B cell (primary cell): ENCODE data around the gene ISLR2. TPM values are rescaled to one million over a fixed set of nuclear protein-coding genes. Genes with fewer than 3 reads are reported as not detected.
"Not testable (repeated sequence)": the region's sequence is repeated elsewhere in the genome, so short reads cannot be mapped to it uniquely, and the experiment has no call there.

ENCODE experiments used
- ATAC-seq: fragments of 200-7000 bp; cut with Tn5 transposase; one replicate; pipeline ENCODE4 v1.10.0; 2021; ENCODE audit warnings: low read depth, mild to moderate bottlenecking, moderate number of reproducible peaks, moderate library complexity
- CTCF ChIA-PET: fragments of 350-600 bp; sonication (Branson Sonifier 250); formaldehyde crosslinking; loops from one replicate; lab custom pipeline; 2021; ENCODE audit warnings: antibody characterized with exemption, inconsistent platforms; lab: Charles Lee
- POLR2A ChIA-PET: fragments of 350-600 bp; sonication (Branson Sonifier 250); formaldehyde crosslinking; loops from one replicate; lab custom pipeline; 2021; ENCODE audit warnings: antibody characterized with exemption; lab: Charles Lee
- DNase-seq: peaks from one replicate; pipeline ENCODE4 v3.0.0; 2013
- H2AFZ ChIP-seq: 2 replicates; pipeline ENCODE4 v1.6.1; 2012; ENCODE audit warnings: mild to moderate bottlenecking, low read depth, low read length; ENCODE audit not compliant: insufficient read depth, poor library complexity, severe bottlenecking
- H3K27ac ChIP-seq, 2 donors: 1 replicate in 1 of 2; 2 replicates in 1 of 2; pipeline ENCODE4 v1.5.1; 2012 to 2013; ENCODE audit warnings: low read length in 2 of 2, mild to moderate bottlenecking in 2 of 2, moderate library complexity in 1 of 2
- H3K27me3 ChIP-seq, 4 experiments: fragments of 200-600 bp in 1 of 4; sonication (generic) in 1 of 4; replicated peaks in 1 of 4; 1 replicate in 2 of 4; 2 replicates in 2 of 4; pipeline versions ENCODE4 v1.6.1 to v1.7.0; 2013 to 2016; ENCODE audit warnings: low read length in 3 of 4, mild to moderate bottlenecking in 2 of 4, mixed read lengths in 1 of 4, moderate library complexity in 1 of 4; ENCODE audit not compliant: insufficient read depth in 4 of 4, control insufficient read depth in 3 of 4; ENCODE audit errors: control extremely low read depth in 1 of 4
- H3K36me3 ChIP-seq, 2 experiments: replicated peaks in 1 of 2; 1 replicate in 1 of 2; 2 replicates in 1 of 2; pipeline versions ENCODE4 v1.6.1 to v1.7.1; 2013; ENCODE audit warnings: low read length in 1 of 2; ENCODE audit not compliant: insufficient read depth in 2 of 2, control insufficient read depth in 1 of 2; ENCODE audit errors: control extremely low read depth in 1 of 2, extremely low read depth in 1 of 2
- H3K4me1 ChIP-seq, 2 donors: fragments of 200-600 bp in 1 of 2; sonication (generic) in 1 of 2; 1 replicate in 1 of 2; 2 replicates in 1 of 2; pipeline versions ENCODE4 v1.5.1 to v1.6.1; 2013 to 2017; ENCODE audit warnings: low read length in 2 of 2; ENCODE audit not compliant: control insufficient read depth in 2 of 2, insufficient read depth in 2 of 2
- H3K4me2 ChIP-seq: replicated peaks from 2 replicates; pipeline ENCODE3; 2012; ENCODE audit warnings: mild to moderate bottlenecking, low read depth, low read length; ENCODE audit not compliant: poor library complexity, severe bottlenecking
- H3K4me3 ChIP-seq, 5 experiments: fragments of 200-600 bp in 1 of 5; sonication (generic) in 1 of 5; 1 replicate in 3 of 5; 2 replicates in 2 of 5; pipeline versions ENCODE4 v1.5.1 to v1.7.0; 2011 to 2016; ENCODE audit warnings: low read length in 4 of 5, mild to moderate bottlenecking in 4 of 5, low read depth in 2 of 5, control low read depth in 1 of 5, moderate library complexity in 1 of 5; ENCODE audit not compliant: insufficient read depth in 1 of 5; ENCODE audit errors: control extremely low read depth in 1 of 5, extremely low read depth in 1 of 5
- H3K79me2 ChIP-seq: fragments of 200-600 bp; sonication (generic); one replicate; pipeline ENCODE4 v1.6.0; 2016; ENCODE audit warnings: low read length; ENCODE audit not compliant: control insufficient read depth, insufficient read depth
- H3K9ac ChIP-seq: fragments of 200-600 bp; sonication (generic); 2 replicates; pipeline ENCODE4 v1.6.1; 2017; ENCODE audit warnings: mild to moderate bottlenecking, low read length, moderate library complexity
- H3K9me3 ChIP-seq, 3 donors: one replicate each; pipeline versions ENCODE4 v1.6.1 to v1.7.1; 2013; ENCODE audit warnings: low read length in 2 of 3; ENCODE audit not compliant: control insufficient read depth in 2 of 3, insufficient read depth in 1 of 3; ENCODE audit errors: control extremely low read depth in 1 of 3
- H4K20me1 ChIP-seq: 2 replicates; pipeline ENCODE4 v1.6.0; 2012; ENCODE audit warnings: mild to moderate bottlenecking, low read length; ENCODE audit not compliant: insufficient read depth, control insufficient read depth, poor library complexity, severe bottlenecking
- H3K27ac Mint-ChIP-seq: one replicate; pipeline ENCODE4 v1.8.0; 2021; ENCODE audit warnings: mixed read lengths
- H3K27me3 Mint-ChIP-seq: one replicate; pipeline ENCODE4 v1.8.0; 2021; ENCODE audit warnings: mixed read lengths
- H3K4me1 Mint-ChIP-seq: one replicate; pipeline ENCODE4 v1.8.0; 2021; ENCODE audit warnings: mixed read lengths
- H3K4me3 Mint-ChIP-seq: one replicate; pipeline ENCODE4 v1.8.0; 2021; ENCODE audit warnings: mixed read lengths
- H3K9me3 Mint-ChIP-seq: one replicate; pipeline ENCODE4 v1.8.0; 2022; ENCODE audit warnings: mixed read lengths; ENCODE audit not compliant: insufficient read depth
- WGBS: methylation state at CpG from one replicate; pipeline ENCODE4 v1.1.5; 2013; ENCODE audit warnings: missing lambda C conversion rate; ENCODE audit not compliant: insufficient coverage; 5-methylcytosine and 5-hydroxymethylcytosine counted together
- intact Hi-C: fragments of 100-400 bp; cut with micrococcal nuclease; formaldehyde crosslinking; loops from one replicate; pipeline ENCODE4 v1.10.0; 2022
- polyA plus RNA-seq: library from polyadenylated mRNA; depleted of rRNA; stranded (reverse); fragments of >200 nt; gene quantifications from 2 replicates; pipeline ENCODE4 v1.2.3, GENCODE V29; 2012
- total RNA-seq, 2 donors: library from RNA; stranded (reverse); fragments of 120-200 nt in 1 of 2; gene quantifications; 1 replicate in 1 of 2; 2 replicates in 1 of 2; pipeline versions ENCODE4 v1.2.3 to v1.2.4, GENCODE V29; 2013 to 2022

ISLR2 gene
- total and polyA plus RNA-seq, 2 donors (not counting 1 experiment from before 2014, with no cell fraction given): not detected

GRCh38 chr15:74095610-74096009 is 34.8 kb upstream of the ISLR2 start:
- H3K27me3 Mint-ChIP-seq, H3K4me1 ChIP-seq, CTCF ChIA-PET, H3K79me2 ChIP-seq, POLR2A ChIA-PET, H3K27me3 ChIP-seq, H3K4me3 Mint-ChIP-seq, H3K9ac ChIP-seq, H3K27ac Mint-ChIP-seq, H3K4me2 ChIP-seq, H3K36me3 ChIP-seq, intact Hi-C loops, DNase-seq, H3K27ac ChIP-seq, H3K4me3 ChIP-seq, H3K9me3 Mint-ChIP-seq, H2AFZ ChIP-seq, ATAC-seq, H3K9me3 ChIP-seq, H3K4me1 Mint-ChIP-seq, H4K20me1 ChIP-seq: not testable (repeated sequence)
- WGBS: no CpG with 5 or more reads among the region's 10 CpGs

- H3K4me2 ChIP-seq, DNase-seq, POLR2A ChIA-PET, H2AFZ ChIP-seq, H3K27ac ChIP-seq, H3K9me3 ChIP-seq, H3K79me2 ChIP-seq, H3K27ac Mint-ChIP-seq, H3K27me3 Mint-ChIP-seq, H4K20me1 ChIP-seq, CTCF ChIA-PET, H3K4me1 Mint-ChIP-seq, H3K27me3 ChIP-seq, H3K36me3 ChIP-seq, H3K4me3 Mint-ChIP-seq, H3K4me3 ChIP-seq, H3K9me3 Mint-ChIP-seq, intact Hi-C loops, H3K4me1 ChIP-seq, ATAC-seq, H3K9ac ChIP-seq: not testable (repeated sequence)
- WGBS: no CpG with 5 or more reads among the region's 27 CpGs
Measured at GRCh38 chr15:74096753-74097474, 33.5 kb upstream of the ISLR2 start.

GRCh38 chr15:74099963-74100733 is 30.2 kb upstream of the ISLR2 start:
- WGBS: 8% methylated on average over 21 of the region's 45 CpGs
- Mint-ChIP-seq H3K27ac (peak overlapping the region; percentile 88), H3K4me3 (peak overlapping the region; percentile 94)
- H3K27me3 ChIP-seq, H3K4me1 Mint-ChIP-seq, POLR2A ChIA-PET, H3K9me3 ChIP-seq, H3K79me2 ChIP-seq, H3K9me3 Mint-ChIP-seq, H3K4me1 ChIP-seq, H4K20me1 ChIP-seq, H3K36me3 ChIP-seq, H3K27ac ChIP-seq, H3K27me3 Mint-ChIP-seq, intact Hi-C loops, CTCF ChIA-PET: not testable (repeated sequence)
- Histone ChIP-seq H2AFZ (peak overlapping the region; percentile 75), H3K4me3 (peak overlapping the region in 4 of 5 experiments; percentile 47 to 62 (median 56)), H3K4me2 (peak overlapping the region; percentile 59), H3K9ac (peak overlapping the region; percentile 68)
- ATAC-seq (peak; percentile 78), DNase-seq (peak; percentile 72)
